Right hindlimb (tissue), 1 donor: ENCODE measurements around the gene GNA14.

Source experiments
- DNase-seq: peaks from one replicate; pipeline ENCODE4 v3.0.0-alpha.2; 2018

GNA14 gene

GRCh38 chr9:77384406-77384805 lies 263.7 kb downstream of the GNA14 start:
- no peak for DNase-seq

- DNase-seq: no peak
Measured at GRCh38 chr9:77375956-77376532, 272.1 kb downstream of the GNA14 start.

- DNase-seq: no peak
Measured at GRCh38 chr9:77374266-77374665, 273.9 kb downstream of the GNA14 start.
